SJCRH30 (cell line): ENCODE data around the gene TEX14. TPM values are rescaled to one million over a fixed set of nuclear protein-coding genes. Genes with fewer than 3 reads are reported as not detected.
A peak's percentile ranks its signal among the peaks of the same experiment; 100 is the strongest.

Source experiments
- DNase-seq, 2 experiments: peaks; one replicate each; pipeline ENCODE4 v3.0.0-alpha.2; 2015 to 2020
- H3K27ac ChIP-seq: fragments of 250-450 bp; sonication (Bioruptor Pico); 2 replicates; pipeline ENCODE4 v1.5.1; 2020; ENCODE audit warnings: mild to moderate bottlenecking, moderate library complexity
- H3K27me3 ChIP-seq: fragments of 250-450 bp; sonication (Bioruptor Pico); 2 replicates; pipeline ENCODE4 v1.5.1; 2020; ENCODE audit warnings: mild to moderate bottlenecking, moderate library complexity
- H3K36me3 ChIP-seq: fragments of 250-450 bp; sonication (Bioruptor Pico); 2 replicates; pipeline ENCODE4 v1.5.1; 2020; ENCODE audit warnings: mild to moderate bottlenecking, moderate library complexity
- H3K4me1 ChIP-seq: fragments of 250-450 bp; sonication (Bioruptor Pico); 2 replicates; pipeline ENCODE4 v1.5.1; 2020; ENCODE audit warnings: mild to moderate bottlenecking, moderate library complexity
- H3K4me3 ChIP-seq: fragments of 250-450 bp; sonication (Bioruptor Pico); 2 replicates; pipeline ENCODE4 v1.5.1; 2020; ENCODE audit warnings: mild to moderate bottlenecking, moderate library complexity
- H3K9me3 ChIP-seq: fragments of 250-450 bp; sonication (Bioruptor Pico); replicated peaks from 2 replicates; pipeline ENCODE4 v1.5.1; 2020; ENCODE audit warnings: mild to moderate bottlenecking, moderate library complexity
- total RNA-seq: library from RNA; depleted of rRNA; stranded (reverse); fragments of >200 nt; shearing (Covaris generic); gene quantifications from 2 replicates; pipeline ENCODE4 v1.2.3, GENCODE V29; 2014; rRNA removed

Gene TEX14
- total RNA-seq = 2.4 and 3.4 TPM in 2 replicates

DNA sequence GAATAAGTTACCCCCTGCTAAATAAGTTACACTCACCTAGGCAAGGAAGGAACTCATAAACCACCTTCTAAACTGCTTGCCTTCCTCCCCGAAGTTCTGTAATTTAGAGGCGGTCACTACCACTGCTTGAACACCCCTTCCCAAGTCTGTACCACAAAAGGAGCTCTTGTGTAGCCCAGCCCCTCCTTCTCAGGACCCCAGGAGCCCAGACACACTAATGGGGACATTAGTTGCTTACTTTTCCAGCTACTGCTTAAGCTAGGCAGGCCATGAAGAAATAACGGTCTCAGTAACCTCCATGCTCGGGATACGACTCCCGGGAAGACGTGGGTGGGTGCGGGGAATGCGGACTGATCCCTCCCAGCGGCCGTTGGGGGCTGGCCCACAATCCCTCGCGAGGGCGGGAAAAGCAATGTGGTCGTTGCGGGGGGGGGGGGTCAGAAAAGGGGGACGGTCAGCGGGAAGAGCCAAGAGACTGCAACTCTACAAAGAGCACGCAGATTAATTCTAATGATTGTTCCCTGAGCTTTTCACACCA, at the start of gene TEX14:
Gene TEX14 (minus strand): TSS at position 345 of the 538 bp plus-strand sequence. CDS start 40,044 bp downstream, outside the sequence.
- H3K27ac ChIP-seq = peak within 1 kb of the TSS; percentile 97

GRCh38 chr17:58741121-58741625, 49.3 kb upstream of the TEX14 start:
- DNase-seq = no peak
- H3K27ac ChIP-seq = no peak overlapping the region
- no peaks in the 10 kb centered on the region for H3K27me3 ChIP-seq

More for the DNA sequence above, at the start of gene TEX14:
- no peaks in the 10 kb centered on the region for H3K27me3 ChIP-seq
- H3K4me3 ChIP-seq = peak within 1 kb of the TSS; percentile 68
- peaks cover 4% of the 10 kb centered on the region; the same call in 1 of the 2 replicates for H3K4me1 ChIP-seq
- no peaks in the 10 kb centered on the region for H3K9me3 ChIP-seq
- H3K36me3 ChIP-seq = peaks cover 7% of the 10 kb centered on the region; the same call in 1 of the 2 replicates
- DNase-seq = peak; percentile 80 to 82

DNA sequence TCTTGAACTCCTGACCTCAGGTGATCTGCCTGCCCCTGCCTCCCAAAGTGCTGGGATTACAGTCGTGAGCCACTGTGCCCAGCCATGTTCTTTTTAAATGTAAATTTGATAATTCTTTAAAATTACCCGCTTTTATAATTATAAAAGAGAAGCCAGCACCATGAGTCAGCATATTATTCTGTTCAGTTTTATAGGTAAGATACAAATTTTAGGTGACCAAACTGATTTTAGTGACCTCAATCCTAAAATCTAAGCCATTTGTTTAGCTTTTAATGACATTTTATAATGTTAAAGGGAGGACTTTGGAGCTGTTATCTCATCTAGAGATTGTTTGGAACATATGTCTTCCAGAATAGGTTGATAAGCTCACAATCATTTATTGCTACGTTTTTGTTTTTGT, 43.0 kb upstream of the TEX14 start:
- Histone ChIP-seq H3K27me3 (no peaks in the 10 kb centered on the region), H3K27ac (no peak overlapping the region), H3K36me3 (peaks cover 2% of the 10 kb centered on the region; the same call in 1 of the 2 replicates), H3K4me3 (no peak overlapping the region), H3K9me3 (no peaks in the 10 kb centered on the region), H3K4me1 (no peaks in the 10 kb centered on the region)
- no peak for DNase-seq

More at GRCh38 chr17:58741121-58741625, 49.3 kb upstream of the TEX14 start:
- H3K4me3 ChIP-seq = no peak overlapping the region
- no peaks in the 10 kb centered on the region for H3K4me1 ChIP-seq
- no peaks in the 10 kb centered on the region for H3K9me3 ChIP-seq
- H3K36me3 ChIP-seq = no peaks in the 10 kb centered on the region

DNA sequence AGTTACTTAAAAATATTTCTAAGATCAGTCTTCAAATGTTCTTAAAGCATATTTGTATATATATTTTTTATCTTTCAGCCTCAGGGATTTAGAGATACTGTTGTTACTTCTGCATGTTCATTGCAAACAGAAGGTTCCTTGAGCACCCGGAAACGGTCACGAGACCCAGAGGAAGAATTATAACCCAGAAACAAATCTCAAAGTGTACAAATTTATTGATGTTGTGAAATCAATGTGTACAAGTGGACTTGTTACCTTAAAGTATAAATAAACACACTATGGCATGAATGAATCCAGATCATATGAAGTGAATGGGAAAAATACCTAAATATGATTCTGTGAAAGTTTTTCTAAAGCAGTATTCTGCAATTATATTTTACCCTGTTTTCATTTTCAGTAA, 42.2 kb upstream of the TEX14 start:
- Histone ChIP-seq H3K27ac (no peak overlapping the region), H3K36me3 (peaks cover 2% of the 10 kb centered on the region; the same call in 1 of the 2 replicates), H3K9me3 (no peaks in the 10 kb centered on the region), H3K4me3 (no peak overlapping the region), H3K27me3 (no peaks in the 10 kb centered on the region), H3K4me1 (no peaks in the 10 kb centered on the region)
- DNase-seq = no peak

DNA sequence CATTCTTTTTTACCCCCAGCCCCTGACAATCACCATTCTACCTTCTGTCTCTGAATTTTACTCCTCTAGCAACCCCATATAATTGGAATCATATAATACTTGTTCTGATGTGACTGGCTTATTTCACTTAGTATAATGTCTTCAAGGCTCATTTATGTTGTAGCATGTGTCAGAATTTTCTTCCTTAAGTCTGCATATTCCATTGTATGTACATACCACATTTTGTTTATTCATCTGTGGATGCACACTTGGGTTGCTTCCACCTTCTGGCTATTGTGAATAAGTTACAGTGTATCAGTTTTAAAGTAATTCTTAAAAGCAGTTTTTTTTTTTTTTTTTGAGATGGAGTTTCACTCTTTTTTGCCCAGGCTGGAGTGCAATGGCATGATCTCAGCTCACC, 39.1 kb upstream of the TEX14 start:
- peaks cover 2% of the 10 kb centered on the region; the same call in 1 of the 2 replicates for H3K36me3 ChIP-seq

GRCh38 chr17:58728798-58729197, 37.0 kb upstream of the TEX14 start:
- no peaks in the 10 kb centered on the region for H3K4me1 ChIP-seq
- DNase-seq = no peak
- peaks cover 2% of the 10 kb centered on the region for H3K36me3 ChIP-seq
- H3K4me3 ChIP-seq = no peak overlapping the region
- H3K9me3 ChIP-seq = no peaks in the 10 kb centered on the region
- no peak overlapping the region for H3K27ac ChIP-seq
- H3K27me3 ChIP-seq = no peaks in the 10 kb centered on the region

More for the DNA sequence above, 39.1 kb upstream of the TEX14 start:
- DNase-seq = no peak
- H3K27me3 ChIP-seq = no peaks in the 10 kb centered on the region
- no peak overlapping the region for H3K27ac ChIP-seq
- no peaks in the 10 kb centered on the region for H3K9me3 ChIP-seq
- H3K4me3 ChIP-seq = no peak overlapping the region
- H3K4me1 ChIP-seq = no peaks in the 10 kb centered on the region

- H3K4me3 ChIP-seq = no peak overlapping the region
- H3K4me1 ChIP-seq = no peaks in the 10 kb centered on the region
- no peak overlapping the region for H3K27ac ChIP-seq
- no peaks in the 10 kb centered on the region for H3K27me3 ChIP-seq
- H3K9me3 ChIP-seq = no peaks in the 10 kb centered on the region
- H3K36me3 ChIP-seq = no peaks in the 10 kb centered on the region; the same call in none of the 2 replicates
- DNase-seq = no peak
Measured at GRCh38 chr17:58722696-58723095, 30.9 kb upstream of the TEX14 start.

DNA sequence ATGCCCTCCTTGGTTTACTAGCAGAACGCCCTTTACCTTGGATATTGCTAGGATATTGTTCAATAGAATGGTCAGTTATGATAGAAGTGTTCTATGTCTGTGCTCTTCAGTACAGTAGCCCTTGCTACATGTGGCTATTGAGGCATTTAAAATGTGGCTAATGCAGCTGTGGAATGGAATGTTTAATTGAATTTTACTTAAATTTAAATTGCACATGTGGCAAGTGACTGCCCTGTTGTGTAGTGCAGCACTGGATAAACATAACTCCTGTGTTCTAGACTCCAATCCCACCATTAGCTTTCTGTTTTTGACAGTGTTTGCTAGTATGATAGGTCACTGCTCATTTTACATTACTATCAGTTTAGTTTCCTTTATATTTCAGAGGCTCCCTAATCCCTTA, 30.4 kb upstream of the TEX14 start:
- H3K27ac ChIP-seq = no peak overlapping the region
- no peaks in the 10 kb centered on the region for H3K4me1 ChIP-seq
- no peaks in the 10 kb centered on the region; the same call in none of the 2 replicates for H3K36me3 ChIP-seq
- no peak overlapping the region for H3K4me3 ChIP-seq
- no peaks in the 10 kb centered on the region for H3K27me3 ChIP-seq
- no peaks in the 10 kb centered on the region for H3K9me3 ChIP-seq
- DNase-seq = no peak

DNA sequence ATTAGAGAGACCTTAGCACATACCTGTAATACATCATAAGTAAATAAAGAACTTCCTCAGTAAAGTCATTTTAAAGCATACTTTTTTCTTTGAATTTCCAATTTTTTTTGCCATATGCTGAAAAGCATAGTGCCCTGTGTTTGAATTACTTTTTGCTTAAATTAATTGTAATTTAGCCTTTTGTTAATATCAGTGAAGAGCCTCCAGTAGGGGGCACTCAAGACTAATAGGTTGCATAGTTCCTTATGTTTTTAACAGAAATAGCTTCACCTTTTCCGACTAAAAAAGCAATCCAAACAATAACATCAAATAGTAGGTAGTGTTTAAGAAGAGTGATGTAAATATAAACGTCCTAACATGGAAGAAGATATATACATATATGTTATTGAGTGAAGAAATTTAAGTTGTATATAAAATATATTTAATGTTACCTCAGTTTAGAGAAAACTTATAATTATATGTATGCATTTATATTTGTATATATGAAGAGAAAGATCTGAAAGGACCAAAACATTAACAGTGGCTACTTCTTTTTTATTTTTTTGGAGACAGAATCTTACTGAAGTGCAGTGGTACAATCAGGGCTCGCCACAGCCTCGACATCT, 19.2 kb upstream of the TEX14 start:
- no peaks in the 10 kb centered on the region for H3K9me3 ChIP-seq
- no peaks in the 10 kb centered on the region for H3K4me1 ChIP-seq
- no peak overlapping the region for H3K4me3 ChIP-seq
- no peak overlapping the region for H3K27ac ChIP-seq
- no peaks in the 10 kb centered on the region for H3K27me3 ChIP-seq
- DNase-seq = peak; percentile 40 to 74
- H3K36me3 ChIP-seq = peaks cover 22% of the 10 kb centered on the region

- Histone ChIP-seq H3K27ac (no peak overlapping the region), H3K4me3 (no peak overlapping the region), H3K9me3 (no peaks in the 10 kb centered on the region), H3K27me3 (no peaks in the 10 kb centered on the region), H3K36me3 (peaks cover 17% of the 10 kb centered on the region; the same call in 1 of the 2 replicates), H3K4me1 (no peaks in the 10 kb centered on the region)
- DNase-seq = no peak
Measured at GRCh38 chr17:58706351-58707140, 14.7 kb upstream of the TEX14 start.

- H3K27ac ChIP-seq = no peak overlapping the region
- H3K36me3 ChIP-seq = peaks cover 22% of the 10 kb centered on the region; the same call in 1 of the 2 replicates
Measured at GRCh38 chr17:58703916-58704286, 12.1 kb upstream of the TEX14 start.

GRCh38 chr17:58703137-58703915, 11.5 kb upstream of the TEX14 start:
- no peak for DNase-seq
- Histone ChIP-seq H3K9me3 (no peaks in the 10 kb centered on the region), H3K27me3 (no peaks in the 10 kb centered on the region), H3K4me3 (no peak overlapping the region), H3K27ac (no peak overlapping the region), H3K4me1 (no peaks in the 10 kb centered on the region), H3K36me3 (peaks cover 22% of the 10 kb centered on the region; the same call in 1 of the 2 replicates)

More at GRCh38 chr17:58703916-58704286, 12.1 kb upstream of the TEX14 start:
- H3K4me1 ChIP-seq = no peaks in the 10 kb centered on the region
- H3K27me3 ChIP-seq = no peaks in the 10 kb centered on the region
- H3K4me3 ChIP-seq = no peak overlapping the region
- no peaks in the 10 kb centered on the region for H3K9me3 ChIP-seq
- DNase-seq = no peak

DNA sequence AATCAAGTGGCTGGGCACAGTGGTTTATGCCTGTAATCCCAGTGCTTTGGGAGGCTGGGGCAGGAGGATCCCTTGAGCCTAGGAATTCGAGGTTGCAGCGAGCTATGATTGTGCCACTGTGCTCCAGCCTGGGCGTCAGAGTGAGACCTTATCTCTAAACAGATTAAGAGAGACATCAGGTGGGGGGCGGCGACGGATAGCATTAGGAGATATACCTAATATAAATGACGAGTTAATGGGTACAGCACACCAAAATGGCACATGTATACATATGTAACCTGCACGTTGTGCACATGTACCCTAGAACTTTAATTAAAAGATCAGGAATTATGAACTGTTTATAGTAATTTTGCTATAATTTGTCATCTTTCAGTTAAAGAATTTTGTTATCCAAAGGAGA, 10.9 kb upstream of the TEX14 start:
- Histone ChIP-seq H3K27me3 (no peaks in the 10 kb centered on the region), H3K4me3 (no peak overlapping the region), H3K4me1 (no peaks in the 10 kb centered on the region), H3K9me3 (no peaks in the 10 kb centered on the region), H3K27ac (no peak overlapping the region), H3K36me3 (peaks cover 22% of the 10 kb centered on the region; the same call in 1 of the 2 replicates)
- DNase-seq = no peak

DNA sequence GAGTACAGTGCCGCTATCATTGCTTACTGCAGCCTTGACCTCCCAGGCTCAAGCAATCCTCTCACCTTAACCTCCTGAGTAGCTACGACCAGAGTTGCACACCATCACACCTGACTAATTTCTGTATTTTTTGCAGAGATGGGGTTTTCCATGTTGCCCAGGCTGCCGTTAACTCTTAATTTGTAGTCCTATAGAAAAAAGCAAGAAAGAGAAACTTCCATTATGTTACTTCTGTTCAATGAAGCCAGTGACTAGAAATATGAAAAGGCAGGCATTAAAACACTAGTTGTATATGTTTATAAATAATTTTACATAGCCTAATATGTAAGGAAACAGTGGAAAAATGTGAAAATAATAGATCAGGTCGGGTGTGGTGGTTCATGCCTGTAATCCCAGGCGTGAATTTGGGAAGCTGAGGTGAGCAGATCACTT, 10.2 kb upstream of the TEX14 start:
- no peak for DNase-seq
- H3K9me3 ChIP-seq = no peaks in the 10 kb centered on the region
- H3K36me3 ChIP-seq = peaks cover 22% of the 10 kb centered on the region; the same call in 1 of the 2 replicates
- H3K27ac ChIP-seq = no peak overlapping the region
- H3K4me3 ChIP-seq = no peak overlapping the region
- H3K27me3 ChIP-seq = no peaks in the 10 kb centered on the region
- H3K4me1 ChIP-seq = no peaks in the 10 kb centered on the region
